ENCODE data around the gene TNFAIP6. TPM values are rescaled to one million over a fixed set of nuclear protein-coding genes. Genes with fewer than 3 reads are reported as not detected.

The TNFAIP6 gene
- total RNA-seq, 1 donor from 2014 or later = 4.2 TPM

DNA sequence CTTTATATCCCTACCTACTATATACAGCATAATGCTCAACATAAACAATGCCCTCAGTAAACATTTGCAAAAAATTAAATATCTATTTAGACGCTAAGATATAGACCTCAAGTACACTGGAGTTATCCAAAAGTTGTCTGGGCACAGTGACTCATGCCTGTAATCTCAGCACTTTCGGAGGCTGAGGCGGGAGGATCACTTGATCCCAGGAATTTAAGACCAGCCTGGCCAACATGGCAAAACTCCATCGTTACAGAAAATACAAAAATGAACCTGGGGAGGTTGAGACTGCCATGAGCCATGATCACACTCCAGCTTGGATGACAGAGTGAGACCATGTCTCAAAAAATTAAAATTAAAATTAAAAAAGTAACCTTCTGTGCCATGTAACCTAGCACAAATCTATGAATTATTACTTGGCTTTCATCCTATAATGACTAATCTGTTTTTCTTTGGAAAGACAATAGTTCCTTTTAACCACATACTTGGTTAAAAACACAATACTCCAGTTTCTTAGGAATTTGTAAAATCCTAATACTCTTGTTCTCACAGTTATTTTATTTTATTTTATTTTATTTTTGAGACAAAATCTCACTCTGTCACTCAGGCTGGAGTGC lies 6.7 kb upstream of the TNFAIP6 start:
- Mint-ChIP-seq H3K27ac (ENCODE audit: unreplicated experiment) (no peak overlapping the region), H3K27me3 (ENCODE audit: low read depth) (no peaks in the 10 kb centered on the region), H3K36me3 (ENCODE audit: low read depth) (no peaks in the 10 kb centered on the region), H3K4me3 (ENCODE audit: unreplicated experiment) (no peak overlapping the region), H3K9me3 (ENCODE audit: low read depth) (no peaks in the 10 kb centered on the region), H3K4me1 (ENCODE audit: low read depth) (peaks cover 2% of the 10 kb centered on the region)
- TF ChIP-seq, protein P1, sequence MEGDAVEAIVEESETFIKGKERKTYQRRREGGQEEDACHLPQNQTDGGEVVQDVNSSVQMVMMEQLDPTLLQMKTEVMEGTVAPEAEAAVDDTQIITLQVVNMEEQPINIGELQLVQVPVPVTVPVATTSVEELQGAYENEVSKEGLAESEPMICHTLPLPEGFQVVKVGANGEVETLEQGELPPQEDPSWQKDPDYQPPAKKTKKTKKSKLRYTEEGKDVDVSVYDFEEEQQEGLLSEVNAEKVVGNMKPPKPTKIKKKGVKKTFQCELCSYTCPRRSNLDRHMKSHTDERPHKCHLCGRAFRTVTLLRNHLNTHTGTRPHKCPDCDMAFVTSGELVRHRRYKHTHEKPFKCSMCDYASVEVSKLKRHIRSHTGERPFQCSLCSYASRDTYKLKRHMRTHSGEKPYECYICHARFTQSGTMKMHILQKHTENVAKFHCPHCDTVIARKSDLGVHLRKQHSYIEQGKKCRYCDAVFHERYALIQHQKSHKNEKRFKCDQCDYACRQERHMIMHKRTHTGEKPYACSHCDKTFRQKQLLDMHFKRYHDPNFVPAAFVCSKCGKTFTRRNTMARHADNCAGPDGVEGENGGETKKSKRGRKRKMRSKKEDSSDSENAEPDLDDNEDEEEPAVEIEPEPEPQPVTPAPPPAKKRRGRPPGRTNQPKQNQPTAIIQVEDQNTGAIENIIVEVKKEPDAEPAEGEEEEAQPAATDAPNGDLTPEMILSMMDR (IDR thresholded peaks at IDR 0.05) = no peak
- no peak for DNase-seq (ENCODE audit: low spot score)

DNA sequence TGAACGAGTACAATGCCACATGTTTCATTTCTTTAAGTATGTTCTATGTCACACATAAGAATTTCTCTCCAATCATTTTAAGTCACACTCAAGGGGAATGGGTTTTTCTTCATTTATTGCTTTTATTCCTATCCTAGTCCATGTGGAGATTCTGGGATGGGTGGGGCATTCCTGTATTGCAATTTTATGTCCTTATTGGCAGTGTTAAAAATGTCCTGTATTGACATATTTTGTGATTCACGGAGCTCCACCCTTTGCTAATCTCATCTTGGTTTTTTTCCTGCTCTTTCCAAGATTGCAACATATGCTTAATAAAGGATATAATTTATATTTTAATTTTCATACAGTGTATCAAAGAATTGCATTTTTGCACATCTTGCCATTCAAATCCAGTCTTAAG lies 3.4 kb upstream of the TNFAIP6 start:
- no peak for DNase-seq (ENCODE audit: low spot score)
- no peak overlapping the region for H3K4me3 Mint-ChIP-seq (ENCODE audit: unreplicated experiment)
- H3K27me3 Mint-ChIP-seq (ENCODE audit: low read depth) = no peaks in the 10 kb centered on the region
- no peaks in the 10 kb centered on the region for H3K9me3 Mint-ChIP-seq (ENCODE audit: low read depth)
- H3K36me3 Mint-ChIP-seq (ENCODE audit: low read depth) = no peaks in the 10 kb centered on the region
- TF ChIP-seq, protein P1 (IDR thresholded peaks at IDR 0.05) = no peak
- H3K4me1 Mint-ChIP-seq (ENCODE audit: low read depth) = peaks cover 14% of the 10 kb centered on the region
- H3K27ac Mint-ChIP-seq (ENCODE audit: unreplicated experiment) = no peak overlapping the region

DNA sequence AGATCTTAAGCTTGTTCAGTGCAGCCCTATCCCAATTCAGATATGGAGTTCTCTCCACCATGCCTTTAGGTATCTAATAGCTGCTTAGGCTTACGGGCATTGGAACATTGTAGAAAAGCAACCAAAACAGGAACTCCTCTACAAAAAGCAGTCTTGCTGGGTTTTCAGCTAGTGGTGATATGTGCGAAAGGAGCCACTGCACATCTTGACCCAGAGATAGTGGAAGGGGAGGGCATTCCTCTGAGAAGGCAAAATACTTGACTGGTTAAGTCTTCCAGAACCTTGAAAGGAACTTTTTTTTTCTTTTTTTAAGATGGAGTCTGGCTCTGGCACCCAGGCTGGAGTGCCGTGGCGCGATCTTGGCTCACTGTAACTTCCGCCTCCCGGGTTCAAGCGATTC lies 2.6 kb upstream of the TNFAIP6 start:
- Mint-ChIP-seq H3K27me3 (ENCODE audit: low read depth) (no peaks in the 10 kb centered on the region), H3K27ac (ENCODE audit: unreplicated experiment) (no peak overlapping the region), H3K36me3 (ENCODE audit: low read depth) (no peaks in the 10 kb centered on the region), H3K4me3 (ENCODE audit: unreplicated experiment) (no peak overlapping the region), H3K9me3 (ENCODE audit: low read depth) (no peaks in the 10 kb centered on the region), H3K4me1 (ENCODE audit: low read depth) (peaks cover 14% of the 10 kb centered on the region)
- DNase-seq (ENCODE audit: low spot score) = no peak
- TF ChIP-seq, protein P1 (IDR thresholded peaks at IDR 0.05) = no peak

DNA sequence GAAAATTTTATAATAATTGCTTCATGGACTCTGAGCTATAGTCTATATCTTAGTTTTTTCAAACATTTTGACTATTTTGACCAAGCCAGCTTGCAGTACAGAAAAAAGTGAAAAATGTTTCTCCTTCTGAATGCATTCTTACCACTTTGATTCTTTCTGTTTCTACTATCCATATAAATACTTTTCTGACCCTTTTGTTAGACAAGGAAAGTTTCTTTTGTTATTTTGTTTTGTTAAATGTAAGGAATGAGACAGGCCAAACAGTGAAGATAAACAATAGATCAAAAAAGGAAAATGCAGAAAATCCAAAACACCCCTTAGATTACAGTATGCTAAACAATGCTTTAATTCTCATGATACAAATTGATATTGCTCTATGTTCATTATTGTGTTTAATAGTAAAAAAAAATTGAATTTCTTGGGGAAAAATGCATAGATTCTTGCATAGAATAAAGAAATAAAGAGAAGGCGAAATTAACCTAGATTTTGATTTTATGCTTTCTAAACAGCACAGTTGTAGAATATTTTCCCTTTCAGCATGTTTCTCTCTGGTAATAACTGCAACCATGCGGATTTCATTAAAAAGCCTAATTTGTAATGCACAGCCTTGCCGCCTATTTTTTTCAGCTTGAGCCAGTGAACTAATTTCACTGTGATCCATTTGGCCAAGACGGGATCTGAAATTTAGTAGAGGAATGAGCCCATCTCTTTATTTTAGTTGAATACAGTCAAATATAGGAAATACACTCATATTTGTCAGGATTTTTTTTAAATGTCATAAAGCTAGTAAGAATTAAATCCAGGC lies 976 bp downstream of the TNFAIP6 start:
- H3K9me3 Mint-ChIP-seq (ENCODE audit: low read depth) = no peaks in the 10 kb centered on the region
- peaks cover 20% of the 10 kb centered on the region for H3K4me1 Mint-ChIP-seq (ENCODE audit: low read depth)
- no peaks in the 10 kb centered on the region for H3K27me3 Mint-ChIP-seq (ENCODE audit: low read depth)
- no peak for DNase-seq (ENCODE audit: low spot score)
- peak overlapping the region; percentile 45 for H3K4me3 Mint-ChIP-seq (ENCODE audit: unreplicated experiment)
- TF ChIP-seq, protein P1 (IDR thresholded peaks at IDR 0.05) = no peak
- no peak overlapping the region for H3K27ac Mint-ChIP-seq (ENCODE audit: unreplicated experiment)
- no peaks in the 10 kb centered on the region for H3K36me3 Mint-ChIP-seq (ENCODE audit: low read depth)

DNA sequence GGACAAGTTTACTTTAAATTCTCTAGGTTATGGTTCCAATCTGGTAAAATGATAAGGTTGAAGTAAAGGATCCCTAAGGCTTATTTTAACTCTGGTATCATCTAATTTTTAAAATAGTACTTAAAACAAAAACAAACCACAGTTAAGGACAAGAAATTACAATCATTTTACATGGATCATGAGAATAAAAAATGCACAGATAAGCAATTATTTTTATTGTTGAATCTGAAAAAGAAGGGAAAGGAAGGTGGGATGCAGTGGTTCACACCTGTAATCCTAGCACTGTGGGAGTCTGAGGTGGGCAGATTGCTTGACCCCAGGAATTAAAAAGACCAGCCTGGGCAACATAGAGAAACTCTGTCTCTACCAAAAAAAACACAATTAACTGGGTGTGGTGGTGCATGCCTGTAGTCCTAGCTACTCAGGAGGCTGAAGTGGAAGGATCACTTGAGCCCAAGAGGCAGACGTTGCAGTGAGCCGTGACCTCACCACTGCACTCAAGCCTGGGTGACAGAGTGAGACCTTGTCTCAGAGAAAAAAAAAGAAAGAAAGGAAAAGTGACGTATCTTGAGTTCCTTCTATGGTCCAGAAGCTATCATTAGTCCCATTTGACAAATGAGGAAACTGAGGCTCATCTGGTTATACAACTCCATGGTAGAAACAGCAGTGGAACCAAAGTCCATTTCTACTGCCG lies 2.5 kb downstream of the TNFAIP6 start:
- Mint-ChIP-seq H3K4me1 (ENCODE audit: low read depth) (peaks cover 20% of the 10 kb centered on the region), H3K4me3 (ENCODE audit: unreplicated experiment) (no peak overlapping the region), H3K36me3 (ENCODE audit: low read depth) (no peaks in the 10 kb centered on the region), H3K9me3 (ENCODE audit: low read depth) (no peaks in the 10 kb centered on the region), H3K27ac (ENCODE audit: unreplicated experiment) (no peak overlapping the region), H3K27me3 (ENCODE audit: low read depth) (no peaks in the 10 kb centered on the region)
- no peak for DNase-seq (ENCODE audit: low spot score)
- TF ChIP-seq, protein P1 (IDR thresholded peaks at IDR 0.05) = no peak

Measured in chondrocyte (in vitro differentiated cells).